ENCODE results near the gene KCNMA1.

KCNMA1 gene

DNA sequence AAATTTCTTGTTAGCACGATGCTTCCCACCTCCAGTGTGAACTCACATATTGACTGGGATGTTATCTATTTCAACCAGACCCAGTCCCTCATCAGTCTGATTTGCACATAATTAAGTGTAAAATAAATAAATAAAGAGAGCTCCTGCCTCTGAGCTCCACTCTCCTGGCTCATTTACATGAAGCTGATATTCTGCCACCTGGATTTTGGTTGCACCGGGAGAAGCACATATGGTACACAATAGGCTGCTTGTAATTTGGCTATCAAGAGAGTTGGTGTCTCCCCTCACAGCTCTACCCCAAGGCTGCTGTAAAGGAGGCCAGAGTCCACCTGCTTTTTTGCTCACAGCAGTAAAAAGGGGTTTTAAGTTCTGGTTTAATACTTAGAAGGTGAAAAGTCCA, 610.5 kb downstream of the KCNMA1 start:
- Histone ChIP-seq H3K4ac (ENCODE audit: low read length) (no peak overlapping the region), H3K23ac (ENCODE audit: low read depth, low read length, poor library complexity) (no peak overlapping the region), H2AFZ (ENCODE audit: low read length) (no peak overlapping the region), H4K91ac (ENCODE audit: low read depth, low read length, poor library complexity) (no peak overlapping the region), H3K18ac (ENCODE audit: low read length) (no peak overlapping the region), H3K79me1 (ENCODE audit: low read depth, low read length) (no peaks in the 10 kb centered on the region), H3K4me1 (ENCODE audit: control insufficient read depth in 2 of 2, insufficient read depth in 1 of 2, low read depth in 1 of 2, low read length in 2 of 2) (peaks cover 0 to 4% of the 10 kb centered on the region in 2 donors), H2AK5ac (ENCODE audit: low read depth, low read length) (no peak overlapping the region), H2BK15ac (ENCODE audit: low read length) (no peak overlapping the region), H2BK5ac (ENCODE audit: low read length) (no peak overlapping the region), H3K4me2 (ENCODE audit: insufficient read depth, low read length, poor library complexity, severe bottlenecking) (no peak overlapping the region), H3K14ac (ENCODE audit: low read length) (no peak overlapping the region), H3K9me3 (replicated peaks in 1 of 2; ENCODE audit: control insufficient read depth in 2 of 2, insufficient read depth in 1 of 2, low read depth in 1 of 2, low read length in 2 of 2) (no peaks in the 10 kb centered on the region), H3K27ac (replicated peaks; ENCODE audit: low read length) (no peak overlapping the region), H3K4me3 (ENCODE audit: low read length in 2 of 2) (no peak overlapping the region), H2BK12ac (ENCODE audit: low read length) (no peak overlapping the region), H3K9ac (ENCODE audit: low read depth, low read length, poor library complexity) (no peak overlapping the region), H3K27me3 (ENCODE audit: control insufficient read depth in 3 of 3, insufficient read depth in 3 of 3, low read depth in 1 of 3, low read length in 3 of 3) (no peaks in the 10 kb centered on the region), H3K36me3 (replicated peaks in 1 of 2; ENCODE audit: control insufficient read depth in 2 of 2, insufficient read depth in 2 of 2, low read length in 2 of 2) (no peaks in the 10 kb centered on the region), H4K8ac (ENCODE audit: low read depth, low read length) (no peak overlapping the region), H2BK120ac (ENCODE audit: low read depth, low read length) (no peak overlapping the region)
- no CpG with 5 or more reads among the region's 2 CpGs for WGBS, 2 donors (ENCODE audit: extremely low coverage in 2 of 2, insufficient read length in 2 of 2, insufficient replicate concordance in 1 of 2)
- DNase-seq (ENCODE audit: low spot score): no peak

- no CpG with 5 or more reads among the region's 5 CpGs for WGBS, 2 donors (ENCODE audit: extremely low coverage in 2 of 2, insufficient read length in 2 of 2, insufficient replicate concordance in 1 of 2)
- H2AFZ ChIP-seq (ENCODE audit: low read length): no peak overlapping the region
- H4K8ac ChIP-seq (ENCODE audit: low read depth, low read length): no peak overlapping the region
- no peak overlapping the region for H3K23ac ChIP-seq (ENCODE audit: low read depth, low read length, poor library complexity)
- no peak for DNase-seq (ENCODE audit: low spot score)
- no peak overlapping the region for H2AK5ac ChIP-seq (ENCODE audit: low read depth, low read length)
- no peak overlapping the region for H3K4me3 ChIP-seq (ENCODE audit: low read length in 2 of 2)
- H3K4me1 ChIP-seq (ENCODE audit: control insufficient read depth in 2 of 2, insufficient read depth in 1 of 2, low read depth in 1 of 2, low read length in 2 of 2): peaks cover 0 to 4% of the 10 kb centered on the region in 2 donors
- no peak overlapping the region for H4K91ac ChIP-seq (ENCODE audit: low read depth, low read length, poor library complexity)
- H3K4ac ChIP-seq (ENCODE audit: low read length): no peak overlapping the region
- H3K9ac ChIP-seq (ENCODE audit: low read depth, low read length, poor library complexity): no peak overlapping the region
- H3K36me3 ChIP-seq (replicated peaks in 1 of 2; ENCODE audit: control insufficient read depth in 2 of 2, insufficient read depth in 2 of 2, low read length in 2 of 2): no peaks in the 10 kb centered on the region
- H3K14ac ChIP-seq (ENCODE audit: low read length): no peak overlapping the region
- H3K18ac ChIP-seq (ENCODE audit: low read length): no peak overlapping the region
- no peak overlapping the region for H2BK12ac ChIP-seq (ENCODE audit: low read length)
- H2BK120ac ChIP-seq (ENCODE audit: low read depth, low read length): no peak overlapping the region
- no peaks in the 10 kb centered on the region for H3K9me3 ChIP-seq (replicated peaks in 1 of 2; ENCODE audit: control insufficient read depth in 2 of 2, insufficient read depth in 1 of 2, low read depth in 1 of 2, low read length in 2 of 2)
- no peak overlapping the region for H3K4me2 ChIP-seq (ENCODE audit: insufficient read depth, low read length, poor library complexity, severe bottlenecking)
- no peaks in the 10 kb centered on the region for H3K27me3 ChIP-seq (ENCODE audit: control insufficient read depth in 3 of 3, insufficient read depth in 3 of 3, low read depth in 1 of 3, low read length in 3 of 3)
- no peaks in the 10 kb centered on the region for H3K79me1 ChIP-seq (ENCODE audit: low read depth, low read length)
- no peak overlapping the region for H3K27ac ChIP-seq (replicated peaks; ENCODE audit: low read length)
- no peak overlapping the region for H2BK15ac ChIP-seq (ENCODE audit: low read length)
- no peak overlapping the region for H2BK5ac ChIP-seq (ENCODE audit: low read length)
Observed at GRCh38 chr10:77026148-77026547, 611.5 kb downstream of the KCNMA1 start.

DNA sequence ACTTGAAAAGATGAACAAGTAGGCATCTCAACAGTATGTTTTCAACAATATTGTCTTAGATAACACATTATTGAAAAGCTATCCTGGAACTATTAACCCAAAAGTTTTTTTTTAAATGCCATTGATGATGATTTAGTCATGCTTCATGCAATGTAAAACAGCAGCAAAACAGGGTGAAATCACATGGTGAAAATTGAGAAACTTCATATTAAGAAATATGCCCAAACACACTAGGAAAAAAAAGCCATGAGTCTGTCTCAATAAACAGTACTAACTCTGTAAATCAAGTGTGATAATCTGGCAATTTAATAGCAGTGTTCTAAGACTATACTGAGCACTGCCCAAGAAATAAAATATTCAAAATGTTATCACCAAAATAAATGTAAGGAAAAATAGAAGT, 613.1 kb downstream of the KCNMA1 start:
- no peak overlapping the region for H2AK5ac ChIP-seq (ENCODE audit: low read depth, low read length)
- H3K18ac ChIP-seq (ENCODE audit: low read length): no peak overlapping the region
- DNase-seq (ENCODE audit: low spot score): no peak
- no peak overlapping the region for H2AFZ ChIP-seq (ENCODE audit: low read length)
- no peak overlapping the region for H2BK12ac ChIP-seq (ENCODE audit: low read length)
- no peak overlapping the region for H3K14ac ChIP-seq (ENCODE audit: low read length)
- H3K36me3 ChIP-seq (replicated peaks in 1 of 2; ENCODE audit: control insufficient read depth in 2 of 2, insufficient read depth in 2 of 2, low read length in 2 of 2): no peaks in the 10 kb centered on the region
- no peak overlapping the region for H4K8ac ChIP-seq (ENCODE audit: low read depth, low read length)
- H2BK15ac ChIP-seq (ENCODE audit: low read length): no peak overlapping the region
- no peak overlapping the region for H3K9ac ChIP-seq (ENCODE audit: low read depth, low read length, poor library complexity)
- no peak overlapping the region for H3K27ac ChIP-seq (replicated peaks; ENCODE audit: low read length)
- no peak overlapping the region for H2BK5ac ChIP-seq (ENCODE audit: low read length)
- no peak overlapping the region for H3K4ac ChIP-seq (ENCODE audit: low read length)
- H3K4me3 ChIP-seq (ENCODE audit: low read length in 2 of 2): no peak overlapping the region
- no peak overlapping the region for H3K4me2 ChIP-seq (ENCODE audit: insufficient read depth, low read length, poor library complexity, severe bottlenecking)
- peaks cover 0 to 4% of the 10 kb centered on the region in 2 donors for H3K4me1 ChIP-seq (ENCODE audit: control insufficient read depth in 2 of 2, insufficient read depth in 1 of 2, low read depth in 1 of 2, low read length in 2 of 2)
- H3K79me1 ChIP-seq (ENCODE audit: low read depth, low read length): no peaks in the 10 kb centered on the region
- H2BK120ac ChIP-seq (ENCODE audit: low read depth, low read length): no peak overlapping the region
- no peak overlapping the region for H4K91ac ChIP-seq (ENCODE audit: low read depth, low read length, poor library complexity)
- no peak overlapping the region for H3K23ac ChIP-seq (ENCODE audit: low read depth, low read length, poor library complexity)
- H3K9me3 ChIP-seq (replicated peaks in 1 of 2; ENCODE audit: control insufficient read depth in 2 of 2, insufficient read depth in 1 of 2, low read depth in 1 of 2, low read length in 2 of 2): no peaks in the 10 kb centered on the region
- H3K27me3 ChIP-seq (ENCODE audit: control insufficient read depth in 3 of 3, insufficient read depth in 3 of 3, low read depth in 1 of 3, low read length in 3 of 3): no peaks in the 10 kb centered on the region

DNA sequence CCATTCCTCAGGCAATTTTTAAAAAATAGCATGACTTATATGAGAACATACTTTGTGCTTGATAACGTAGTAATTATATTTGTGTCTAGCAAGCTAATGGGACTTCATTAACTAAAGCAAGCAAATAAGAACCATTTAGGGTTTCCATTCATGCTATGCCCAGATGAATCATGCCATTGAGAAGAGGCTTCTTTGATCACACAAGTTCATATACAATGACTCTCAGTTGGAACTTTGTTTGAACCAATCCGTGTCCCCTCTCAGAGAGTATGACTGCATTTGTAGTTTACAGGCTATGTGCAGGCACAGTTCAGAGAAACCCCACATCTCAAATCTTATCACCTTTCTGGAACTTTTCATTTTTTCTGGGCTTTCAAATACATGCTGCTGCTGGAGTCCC, 614.2 kb downstream of the KCNMA1 start:
- Histone ChIP-seq H3K36me3 (replicated peaks in 1 of 2; ENCODE audit: control insufficient read depth in 2 of 2, insufficient read depth in 2 of 2, low read length in 2 of 2) (no peaks in the 10 kb centered on the region), H2AFZ (ENCODE audit: low read length) (no peak overlapping the region), H4K8ac (ENCODE audit: low read depth, low read length) (no peak overlapping the region), H3K9ac (ENCODE audit: low read depth, low read length, poor library complexity) (no peak overlapping the region), H3K4ac (ENCODE audit: low read length) (no peak overlapping the region), H2BK5ac (ENCODE audit: low read length) (no peak overlapping the region), H3K9me3 (replicated peaks in 1 of 2; ENCODE audit: control insufficient read depth in 2 of 2, insufficient read depth in 1 of 2, low read depth in 1 of 2, low read length in 2 of 2) (no peaks in the 10 kb centered on the region), H2BK15ac (ENCODE audit: low read length) (no peak overlapping the region), H2BK120ac (ENCODE audit: low read depth, low read length) (no peak overlapping the region), H3K79me1 (ENCODE audit: low read depth, low read length) (no peaks in the 10 kb centered on the region), H3K27me3 (ENCODE audit: control insufficient read depth in 3 of 3, insufficient read depth in 3 of 3, low read depth in 1 of 3, low read length in 3 of 3) (no peaks in the 10 kb centered on the region), H3K23ac (ENCODE audit: low read depth, low read length, poor library complexity) (no peak overlapping the region), H2BK12ac (ENCODE audit: low read length) (no peak overlapping the region), H3K18ac (ENCODE audit: low read length) (no peak overlapping the region), H2AK5ac (ENCODE audit: low read depth, low read length) (no peak overlapping the region), H4K91ac (ENCODE audit: low read depth, low read length, poor library complexity) (no peak overlapping the region), H3K27ac (replicated peaks; ENCODE audit: low read length) (no peak overlapping the region), H3K4me3 (ENCODE audit: low read length in 2 of 2) (no peak overlapping the region), H3K14ac (ENCODE audit: low read length) (no peak overlapping the region), H3K4me1 (ENCODE audit: control insufficient read depth in 2 of 2, insufficient read depth in 1 of 2, low read depth in 1 of 2, low read length in 2 of 2) (peaks cover 0 to 3% of the 10 kb centered on the region in 2 donors), H3K4me2 (ENCODE audit: insufficient read depth, low read length, poor library complexity, severe bottlenecking) (no peak overlapping the region)
- DNase-seq (ENCODE audit: low spot score): no peak
- no CpG with 5 or more reads among the region's 2 CpGs for WGBS, 2 donors (ENCODE audit: extremely low coverage in 2 of 2, insufficient read length in 2 of 2, insufficient replicate concordance in 1 of 2)

All from neuronal stem cell (in vitro differentiated cells).